Measurements from ENCODE around the gene APOL2. TPM values are rescaled to one million over a fixed set of nuclear protein-coding genes. Genes with fewer than 3 reads are reported as not detected.
A peak's percentile ranks its signal among the peaks of the same experiment; 100 is the strongest.
"Not testable (repeated sequence)": the region's sequence is repeated elsewhere in the genome, so short reads cannot be mapped to it uniquely, and the experiment has no call there.

APOL2 gene
- total RNA-seq, 1 donor from 2014 or later, result 7.1 TPM

- H3K36me3 ChIP-seq (ENCODE audit: control insufficient read depth, insufficient read depth, low read length), result no peaks in the 10 kb centered on the region
- DNase-seq (ENCODE audit: low read depth) (no peak), FAIRE-seq (no peak)
- no peak overlapping the region for H3K4me3 ChIP-seq (ENCODE audit: low read depth, low read length)
- peaks cover 10% of the 10 kb centered on the region for H3K27me3 ChIP-seq (ENCODE audit: control insufficient read depth, insufficient read depth, low read length)
- TF ChIP-seq CTCF (IDR thresholded peaks at IDR 0.05; ENCODE audit: insufficient read depth, low read length, severe bottlenecking), result no peak
Observed at GRCh38 chr22:36212901-36213300, 26.4 kb downstream of the APOL2 start.

GRCh38 chr22:36211237-36211861, 28.0 kb downstream of the APOL2 start:
- Histone ChIP-seq H3K36me3 (ENCODE audit: control insufficient read depth, insufficient read depth, low read length) (no peaks in the 10 kb centered on the region), H3K4me3 (ENCODE audit: low read depth, low read length) (no peak overlapping the region), H3K27me3 (ENCODE audit: control insufficient read depth, insufficient read depth, low read length) (peaks cover 10% of the 10 kb centered on the region)
- TF ChIP-seq CTCF (IDR thresholded peaks at IDR 0.05; ENCODE audit: insufficient read depth, low read length, severe bottlenecking), result no peak
- FAIRE-seq (no peak), DNase-seq (ENCODE audit: low read depth) (no peak)

DNA sequence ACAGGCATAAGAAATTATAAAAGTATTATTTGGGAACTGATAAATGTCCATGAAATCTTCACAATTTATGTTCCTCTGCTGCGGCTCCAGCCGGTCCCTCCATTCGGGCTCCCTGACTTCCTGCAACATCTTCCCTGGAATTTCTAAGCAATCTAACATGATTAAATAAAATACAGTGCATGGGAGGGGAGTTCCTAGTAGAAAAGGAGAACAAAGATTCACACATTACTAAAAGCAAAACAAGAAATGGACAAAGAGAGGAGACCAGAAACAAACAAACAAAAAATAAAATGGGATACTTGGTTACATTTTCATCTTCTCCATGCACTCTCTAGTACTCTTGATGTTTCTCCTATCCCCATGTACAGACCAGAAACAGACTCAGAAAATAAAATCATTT, 29.1 kb downstream of the APOL2 start:
- Histone ChIP-seq H3K27me3 (ENCODE audit: control insufficient read depth, insufficient read depth, low read length) (peaks cover 9% of the 10 kb centered on the region), H3K36me3 (ENCODE audit: control insufficient read depth, insufficient read depth, low read length) (no peaks in the 10 kb centered on the region), H3K4me3 (ENCODE audit: low read depth, low read length) (no peak overlapping the region)
- no peak for TF ChIP-seq CTCF (IDR thresholded peaks at IDR 0.05; ENCODE audit: insufficient read depth, low read length, severe bottlenecking)
- FAIRE-seq, result no peak
- DNase-seq (ENCODE audit: low read depth), result no peak

GRCh38 chr22:36209488-36209908, 29.8 kb downstream of the APOL2 start:
- not testable (repeated sequence) for FAIRE-seq; H3K4me3 ChIP-seq (ENCODE audit: low read depth, low read length); H3K36me3 ChIP-seq (ENCODE audit: control insufficient read depth, insufficient read depth, low read length); H3K27me3 ChIP-seq (ENCODE audit: control insufficient read depth, insufficient read depth, low read length); DNase-seq (ENCODE audit: low read depth)

DNA sequence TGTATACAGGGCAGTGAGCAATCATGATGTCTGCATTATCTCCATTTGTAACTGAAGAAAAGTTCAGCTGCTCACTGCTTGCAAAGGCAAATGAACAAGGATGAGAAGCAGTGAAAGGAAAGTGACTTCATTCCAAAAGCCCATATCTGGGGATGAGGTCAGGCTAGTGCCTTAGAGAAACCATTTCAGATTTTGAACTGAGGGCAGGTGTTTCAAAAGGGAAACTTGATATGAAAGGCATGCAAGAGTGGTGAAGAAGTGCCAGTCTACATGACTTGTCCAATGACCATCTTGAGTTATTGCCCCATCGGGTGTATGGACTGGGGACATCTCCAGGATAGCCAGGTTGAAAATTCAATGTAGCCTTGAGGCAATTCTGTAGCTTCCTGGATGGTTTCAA, 30.4 kb downstream of the APOL2 start:
- Histone ChIP-seq H3K36me3 (ENCODE audit: control insufficient read depth, insufficient read depth, low read length) (no peaks in the 10 kb centered on the region), H3K4me3 (ENCODE audit: low read depth, low read length) (no peak overlapping the region), H3K27me3 (ENCODE audit: control insufficient read depth, insufficient read depth, low read length) (peaks cover 3% of the 10 kb centered on the region)
- no peak for TF ChIP-seq CTCF (IDR thresholded peaks at IDR 0.05; ENCODE audit: insufficient read depth, low read length, severe bottlenecking)
- DNase-seq (ENCODE audit: low read depth) (no peak), FAIRE-seq (no peak)

GRCh38 chr22:36208162-36208765, 31.1 kb downstream of the APOL2 start:
- FAIRE-seq (peak; percentile 18), DNase-seq (ENCODE audit: low read depth) (peak; percentile 12)
- TF ChIP-seq CTCF (IDR thresholded peaks at IDR 0.05; ENCODE audit: insufficient read depth, low read length, severe bottlenecking), result no peak
- no peak overlapping the region for H3K4me3 ChIP-seq (ENCODE audit: low read depth, low read length)
- peaks cover 3% of the 10 kb centered on the region for H3K27me3 ChIP-seq (ENCODE audit: control insufficient read depth, insufficient read depth, low read length)
- H3K36me3 ChIP-seq (ENCODE audit: control insufficient read depth, insufficient read depth, low read length), result no peaks in the 10 kb centered on the region

Data from bronchial epithelial cell (primary cell).